B cell (primary cell): Measurements from ENCODE around the gene SLC39A3.

Experiments
- CTCF ChIP-seq: fragments of 200-600 bp; IDR thresholded peaks from one replicate; pipeline ENCODE4 v1.8.0; 2022; ENCODE audit warnings: antibody characterized with exemption, mild to moderate bottlenecking
- EZH2 ChIP-seq: IDR thresholded peaks from 2 replicates; pipeline ENCODE4 v1.6.1; 2012; ENCODE audit warnings: borderline replicate concordance, low read depth, mild to moderate bottlenecking, moderate library complexity, low read length; ENCODE audit not compliant: insufficient read depth, poor library complexity, severe bottlenecking

GRCh38 chr19:2736550-2737190, 3.1 kb downstream of the SLC39A3 start:
- TF ChIP-seq CTCF, result no peak
- no peak for TF ChIP-seq EZH2
